Anterior cingulate cortex (tissue), 58 donors: ENCODE results near the gene APOA1.
A peak's percentile ranks its signal among the peaks of the same experiment; 100 is the strongest.

Source experiments
- DNase-seq, 58 donors: peaks; one replicate each; lab custom pipeline; 2025; lab: John Stamatoyannopoulos, UW

APOA1 gene

GRCh38 chr11:116860303-116860702 lies 22.9 kb upstream of the APOA1 start:
- no peak for DNase-seq

- DNase-seq, result no peak
Measured at GRCh38 chr11:116859175-116859574, 21.8 kb upstream of the APOA1 start.

GRCh38 chr11:116857936-116858335 lies 20.5 kb upstream of the APOA1 start:
- no peak for DNase-seq

- DNase-seq, result no peak
Measured at GRCh38 chr11:116857316-116857715, 19.9 kb upstream of the APOA1 start.

- no peak for DNase-seq
Measured at GRCh38 chr11:116856423-116856822, 19.0 kb upstream of the APOA1 start.

- no peak for DNase-seq
Measured at GRCh38 chr11:116855413-116855812, 18.0 kb upstream of the APOA1 start.

- no peak for DNase-seq
Measured at GRCh38 chr11:116853461-116854073, 16.1 kb upstream of the APOA1 start.

- DNase-seq, result peak in 2 of 58 donors; percentile 10 to 11
Measured at GRCh38 chr11:116852261-116853031, 15.0 kb upstream of the APOA1 start.

GRCh38 chr11:116851626-116852025 lies 14.2 kb upstream of the APOA1 start:
- DNase-seq, result peak in 7 of 58 donors; percentile 4 to 20 (median 17)

GRCh38 chr11:116849486-116849885 lies 12.1 kb upstream of the APOA1 start:
- no peak for DNase-seq

- DNase-seq, result no peak
Measured at GRCh38 chr11:116849060-116849459, 11.6 kb upstream of the APOA1 start.

GRCh38 chr11:116847612-116848011 lies 10.2 kb upstream of the APOA1 start:
- no peak for DNase-seq

GRCh38 chr11:116844722-116845121 lies 7.3 kb upstream of the APOA1 start:
- no peak for DNase-seq

- DNase-seq, result no peak
Measured at GRCh38 chr11:116843661-116844060, 6.2 kb upstream of the APOA1 start.

- no peak for DNase-seq
Measured at GRCh38 chr11:116842909-116843308, 5.5 kb upstream of the APOA1 start.

- DNase-seq, result no peak
Measured at GRCh38 chr11:116842117-116842516, 4.7 kb upstream of the APOA1 start.

- no peak for DNase-seq
Measured at GRCh38 chr11:116840746-116841296, 3.4 kb upstream of the APOA1 start.

GRCh38 chr11:116840224-116840745 lies 2.9 kb upstream of the APOA1 start:
- DNase-seq, result peak in 10 of 58 donors; percentile 6 to 35 (median 20)

- no peak for DNase-seq
Measured at GRCh38 chr11:116838321-116839084, 1.1 kb upstream of the APOA1 start.

- no peak for DNase-seq
Measured at GRCh38 chr11:116836632-116836991, 810 bp downstream of the APOA1 start.
